Middle frontal gyrus (tissue), 1 donor: ENCODE data around the gene PMVK.
"Not testable (repeated sequence)": the region's sequence is repeated elsewhere in the genome, so short reads cannot be mapped to it uniquely, and the experiment has no call there.

ENCODE experiments used
- DNase-seq: peaks from one replicate; pipeline ENCODE4 v3.0.0-alpha.2; 2015; ENCODE audit warnings: low spot score; ENCODE audit errors: extremely low spot score

The PMVK gene

GRCh38 chr1:154936555-154937084 is at the start of gene PMVK:
TSS of gene PMVK (minus strand) at chr1:154936719. CDS start at chr1:154936685, 34 bp downstream.
- peak; percentile 86 for DNase-seq

- no peak for DNase-seq
Measured at GRCh38 chr1:154983776-154984466, 47.4 kb upstream of the PMVK start.

GRCh38 chr1:154982897-154983648 is 46.6 kb upstream of the PMVK start, which contains the start of gene FLAD1:
TSS of gene FLAD1 (plus strand) at chr1:154983344. CDS start at chr1:154983695, 351 bp downstream.
- peak; percentile 96 for DNase-seq

GRCh38 chr1:154982341-154982740 is 45.8 kb upstream of the PMVK start:
- no peak for DNase-seq

- DNase-seq, result no peak
Measured at GRCh38 chr1:154978360-154978759, 41.8 kb upstream of the PMVK start.

GRCh38 chr1:154977762-154978161 is 41.2 kb upstream of the PMVK start:
- not testable (repeated sequence) for DNase-seq

GRCh38 chr1:154975409-154976059 is 39.0 kb upstream of the PMVK start:
- no peak for DNase-seq

- peak; percentile 91 for DNase-seq
Measured at GRCh38 chr1:154974808-154975408, 38.4 kb upstream of the PMVK start.

GRCh38 chr1:154974102-154974807 is 37.7 kb upstream of the PMVK start, which contains the start of gene CKS1B:
TSS of gene CKS1B (plus strand) at chr1:154974681. CDS start at chr1:154974746, 65 bp downstream.
- peak; percentile 99 for DNase-seq

- DNase-seq, result peak; percentile 69
Measured at GRCh38 chr1:154973344-154974101, 37.0 kb upstream of the PMVK start.

GRCh38 chr1:154972517-154973343 is 36.2 kb upstream of the PMVK start:
- DNase-seq, result no peak

GRCh38 chr1:154972213-154972516 is 35.6 kb upstream of the PMVK start:
- DNase-seq, result no peak

- no peak for DNase-seq
Measured at GRCh38 chr1:154971341-154971998, 35.0 kb upstream of the PMVK start.

- DNase-seq, result peak; percentile 91
Measured at GRCh38 chr1:154970631-154971340, 34.3 kb upstream of the PMVK start, which contains the start of gene SHC1. TSS of gene SHC1 (minus strand) at chr1:154970747. CDS start at chr1:154970526, 221 bp downstream.

GRCh38 chr1:154969860-154970452 is 33.4 kb upstream of the PMVK start:
- DNase-seq, result no peak

GRCh38 chr1:154969246-154969645 is 32.7 kb upstream of the PMVK start:
- DNase-seq, result no peak

GRCh38 chr1:154968731-154969130 is 32.2 kb upstream of the PMVK start:
- no peak for DNase-seq
